Upper lobe of left lung (tissue), 6 donors: ENCODE results near the gene UGGT2. TPM values are rescaled to one million over a fixed set of nuclear protein-coding genes. Genes with fewer than 3 reads are reported as not detected.

Experiments used
- ATAC-seq, 2 donors: fragments of 200-7000 bp; cut with Tn5 transposase; one replicate each; pipeline ENCODE4 v1.9.1; 2022; ENCODE audit warnings: mild to moderate bottlenecking in 2 of 2, moderate library complexity in 2 of 2; ENCODE audit not compliant: low FRiP score in 2 of 2
- DNase-seq, 2 donors: peaks; one replicate each; pipeline ENCODE4 v3.0.0-alpha.2; 2019 to 2020
- H3K27ac ChIP-seq, 4 donors: fragments of 200-600 bp; sonication (generic); one replicate each; pipeline ENCODE4 v1.5.1; 2016 to 2019
- H3K27me3 ChIP-seq, 4 donors: fragments of 200-600 bp; sonication (generic); one replicate each; pipeline ENCODE4 v1.5.1; 2017 to 2019
- H3K36me3 ChIP-seq, 4 donors: fragments of 200-600 bp; sonication (generic); one replicate each; pipeline ENCODE4 v1.5.1; 2016 to 2019
- H3K4me1 ChIP-seq, 4 donors: fragments of 200-600 bp; sonication (generic); one replicate each; pipeline ENCODE4 v1.5.1; 2018 to 2019
- H3K4me3 ChIP-seq, 4 donors: fragments of 200-600 bp; sonication (generic); one replicate each; pipeline ENCODE4 v1.5.1; 2017 to 2019; ENCODE audit warnings: mild to moderate bottlenecking in 2 of 4, moderate library complexity in 1 of 4
- H3K9me3 ChIP-seq, 4 donors: fragments of 200-600 bp; sonication (generic); one replicate each; pipeline ENCODE4 v1.5.1; 2018 to 2019
- EP300 ChIP-seq, 4 donors: sonication (generic); formaldehyde crosslinking; IDR thresholded peaks; one replicate each; pipeline ENCODE4 v1.5.1; 2017; ENCODE audit warnings: antibody characterized with exemption in 4 of 4, control low read depth in 2 of 4
- POLR2A ChIP-seq, 4 donors: fragments of 450-650 bp; IDR thresholded peaks; one replicate each; pipeline ENCODE4 v1.5.1; 2016 to 2017; ENCODE audit warnings: antibody characterized with exemption in 4 of 4, mild to moderate bottlenecking in 2 of 4
- POLR2AphosphoS5 ChIP-seq, 2 donors: sonication (generic); formaldehyde crosslinking; IDR thresholded peaks; one replicate each; pipeline ENCODE4 v1.5.1; 2017; ENCODE audit warnings: antibody characterized with exemption in 2 of 2
- WGBS, 2 donors: methylation state at CpG; one replicate each; pipeline ENCODE4 v1.1.5; 2017 to 2018; 5-methylcytosine and 5-hydroxymethylcytosine counted together
- total RNA-seq, 6 donors: library from RNA; depleted of rRNA in 4 of 6; stranded (reverse); fragments of >200 nt in 4 of 6; gene quantifications; one replicate each; pipeline versions ENCODE4 v1.1.0 to v1.2.1, GENCODE V29; 2016 to 2021
- TF ChIP-seq, protein P1 (sequence below), 6 experiments: fragments of 450-650 bp in 4 of 6; fragments of 200-600 bp in 2 of 6; sonication (generic) in 2 of 6; IDR thresholded peaks; one replicate each; pipeline ENCODE4 v1.5.1; 2016 to 2019; ENCODE audit warnings: antibody characterized with exemption in 6 of 6
- donor health status: DM: no; HTN: no; CAD: no; lungs with moderate emphysema.
- donor health status: DM: no; HTN: yes; CAD: no; lungs with severe emphysema.

UGGT2 gene
- total RNA-seq, 6 donors from 2014 or later, result 13.0 to 44.8 (median 18.5) TPM

DNA sequence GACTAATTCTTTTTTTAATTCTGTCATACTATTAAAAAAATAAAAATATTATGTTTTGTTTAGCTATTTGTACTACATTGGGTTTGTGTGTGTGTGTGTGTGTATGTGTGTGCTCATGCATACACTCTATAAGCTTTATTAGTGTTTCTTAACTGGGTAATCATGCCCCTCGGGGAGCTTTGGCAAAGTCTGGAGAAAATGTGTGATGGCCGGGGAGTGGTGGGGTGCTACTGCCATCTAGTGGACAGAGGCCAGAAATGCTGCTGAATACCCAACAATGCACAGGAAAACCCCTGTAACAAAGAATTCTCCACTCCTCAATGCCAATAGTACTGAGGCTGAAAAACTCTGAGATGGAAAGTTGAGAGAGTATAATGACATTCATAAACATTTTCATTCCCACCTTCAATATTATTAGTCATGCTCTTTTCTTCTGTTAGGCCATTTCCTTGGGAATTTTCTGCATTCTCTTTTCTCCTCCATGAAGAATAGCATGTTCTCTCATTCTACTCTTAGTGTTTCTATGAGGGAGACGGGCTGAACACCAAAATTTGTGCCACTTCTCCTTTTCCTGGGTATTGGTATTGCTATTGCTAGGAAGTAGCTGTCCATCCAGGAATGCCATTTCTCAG is 219.0 kb downstream of the UGGT2 start:
- ATAC-seq (peak; percentile 76 to 94), DNase-seq (peak in 1 of 2 donors; percentile 65)
- TF ChIP-seq, protein P1, sequence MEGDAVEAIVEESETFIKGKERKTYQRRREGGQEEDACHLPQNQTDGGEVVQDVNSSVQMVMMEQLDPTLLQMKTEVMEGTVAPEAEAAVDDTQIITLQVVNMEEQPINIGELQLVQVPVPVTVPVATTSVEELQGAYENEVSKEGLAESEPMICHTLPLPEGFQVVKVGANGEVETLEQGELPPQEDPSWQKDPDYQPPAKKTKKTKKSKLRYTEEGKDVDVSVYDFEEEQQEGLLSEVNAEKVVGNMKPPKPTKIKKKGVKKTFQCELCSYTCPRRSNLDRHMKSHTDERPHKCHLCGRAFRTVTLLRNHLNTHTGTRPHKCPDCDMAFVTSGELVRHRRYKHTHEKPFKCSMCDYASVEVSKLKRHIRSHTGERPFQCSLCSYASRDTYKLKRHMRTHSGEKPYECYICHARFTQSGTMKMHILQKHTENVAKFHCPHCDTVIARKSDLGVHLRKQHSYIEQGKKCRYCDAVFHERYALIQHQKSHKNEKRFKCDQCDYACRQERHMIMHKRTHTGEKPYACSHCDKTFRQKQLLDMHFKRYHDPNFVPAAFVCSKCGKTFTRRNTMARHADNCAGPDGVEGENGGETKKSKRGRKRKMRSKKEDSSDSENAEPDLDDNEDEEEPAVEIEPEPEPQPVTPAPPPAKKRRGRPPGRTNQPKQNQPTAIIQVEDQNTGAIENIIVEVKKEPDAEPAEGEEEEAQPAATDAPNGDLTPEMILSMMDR (IDR thresholded peaks at IDR 0.05), result peak; percentile 66 to 88 (median 82)
- TF ChIP-seq POLR2A (IDR thresholded peaks at IDR 0.05), result no peak
- peaks cover 0 to 4% (median 0%) of the 10 kb centered on the region in 4 donors for H3K9me3 ChIP-seq
- no peaks in the 10 kb centered on the region for H3K27me3 ChIP-seq
- no peak overlapping the region for H3K27ac ChIP-seq
- WGBS, 2 donors, result 26 to 32% methylated on average over 3 of the region's 3 CpGs
- peaks cover 4 to 8% (median 6%) of the 10 kb centered on the region in 4 donors for H3K4me1 ChIP-seq
- no peak overlapping the region for H3K4me3 ChIP-seq
- no peaks in the 10 kb centered on the region for H3K36me3 ChIP-seq

DNA sequence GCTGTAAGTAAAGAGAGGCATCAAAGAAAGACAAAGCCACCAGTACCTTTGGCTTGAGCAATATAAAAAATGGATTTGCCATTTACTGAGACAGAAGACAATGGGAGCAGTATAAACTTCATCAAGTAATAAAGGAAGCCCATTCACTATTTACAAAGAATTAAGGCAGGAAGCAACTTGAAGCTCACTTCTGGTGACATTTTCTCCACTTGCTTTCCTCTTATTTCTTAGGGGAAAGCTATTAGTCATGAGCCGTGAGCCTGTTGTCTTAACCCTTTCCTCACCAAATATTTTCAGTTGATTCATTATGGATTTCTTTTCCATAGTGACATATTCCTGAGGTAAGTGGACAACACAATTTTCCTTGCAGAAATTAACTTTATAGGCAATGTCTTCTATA is 219.5 kb downstream of the UGGT2 start:
- Histone ChIP-seq H3K4me1 (peaks cover 4 to 8% (median 6%) of the 10 kb centered on the region in 4 donors), H3K4me3 (no peak overlapping the region), H3K9me3 (peaks cover 0 to 4% (median 0%) of the 10 kb centered on the region in 4 donors), H3K27ac (no peak overlapping the region), H3K36me3 (no peaks in the 10 kb centered on the region), H3K27me3 (no peaks in the 10 kb centered on the region)
- no peak for TF ChIP-seq POLR2A (IDR thresholded peaks at IDR 0.05)
- TF ChIP-seq, protein P1 (IDR thresholded peaks at IDR 0.05), result no peak
- no peak for TF ChIP-seq POLR2AphosphoS5 (IDR thresholded peaks at IDR 0.05)
- no peak for TF ChIP-seq EP300 (IDR thresholded peaks at IDR 0.05)
- WGBS, 2 donors, result 8 to 9% methylated on average over 1 of the region's 1 CpG
- no peak for DNase-seq
- ATAC-seq, result no peak

DNA sequence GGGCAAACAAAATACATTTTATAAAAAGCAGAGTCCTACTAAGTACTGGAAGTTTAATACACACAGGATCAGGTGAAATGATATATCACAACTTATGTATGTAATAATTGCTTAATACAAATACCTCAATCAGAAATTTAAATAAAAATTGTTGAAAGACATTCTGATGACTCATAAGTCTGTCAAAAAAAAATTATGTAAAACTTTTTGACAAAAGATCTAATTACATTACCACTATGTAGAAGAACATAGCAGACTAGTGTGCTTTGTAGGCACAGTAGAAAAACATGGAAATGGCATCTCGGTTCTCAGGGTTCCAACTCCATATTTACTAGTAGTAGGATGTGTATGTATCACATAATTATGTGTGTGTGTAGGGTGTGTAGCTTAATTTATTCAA is 220.1 kb downstream of the UGGT2 start:
- 87 to 90% methylated on average over 1 of the region's 1 CpG for WGBS, 2 donors
- Histone ChIP-seq H3K27ac (no peak overlapping the region), H3K9me3 (peaks cover 0 to 4% (median 0%) of the 10 kb centered on the region in 4 donors), H3K4me1 (peaks cover 4 to 8% (median 6%) of the 10 kb centered on the region in 4 donors), H3K27me3 (no peaks in the 10 kb centered on the region), H3K36me3 (no peaks in the 10 kb centered on the region), H3K4me3 (no peak overlapping the region)
- DNase-seq (no peak), ATAC-seq (no peak)
- TF ChIP-seq, protein P1 (IDR thresholded peaks at IDR 0.05), result no peak
- TF ChIP-seq POLR2A (IDR thresholded peaks at IDR 0.05) (no peak), POLR2AphosphoS5 (IDR thresholded peaks at IDR 0.05) (no peak), EP300 (IDR thresholded peaks at IDR 0.05) (no peak)

DNA sequence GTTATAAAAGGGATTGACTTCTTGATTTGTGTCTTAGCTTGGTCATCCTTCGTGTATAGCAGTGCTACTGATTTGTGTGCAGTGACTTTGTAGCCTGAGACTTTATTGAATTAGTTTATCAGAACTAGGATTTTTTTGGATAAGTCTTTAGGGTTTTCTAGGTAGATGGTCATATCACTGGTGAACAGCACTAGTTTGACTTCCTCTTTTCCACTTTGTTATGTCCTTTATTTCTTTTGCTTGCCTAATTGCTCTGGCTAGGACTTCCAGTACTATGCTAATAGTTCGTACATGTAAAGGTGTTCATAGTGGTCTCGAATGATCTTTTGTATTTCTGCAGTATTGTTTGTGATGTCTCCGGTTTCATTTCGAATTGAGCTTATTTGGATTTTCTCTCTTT is 230.9 kb downstream of the UGGT2 start:
- peaks cover 0 to 7% (median 0%) of the 10 kb centered on the region in 4 donors for H3K36me3 ChIP-seq
- no peak overlapping the region for H3K4me3 ChIP-seq
- no peaks in the 10 kb centered on the region for H3K9me3 ChIP-seq
- TF ChIP-seq, protein P1 (IDR thresholded peaks at IDR 0.05), result no peak
- TF ChIP-seq POLR2AphosphoS5 (IDR thresholded peaks at IDR 0.05) (no peak), EP300 (IDR thresholded peaks at IDR 0.05) (no peak), POLR2A (IDR thresholded peaks at IDR 0.05) (no peak)
- no peaks in the 10 kb centered on the region for H3K27me3 ChIP-seq
- no peak overlapping the region for H3K27ac ChIP-seq
- no peak for ATAC-seq
- no peak for DNase-seq
- WGBS, 2 donors, result 93 to 94% methylated on average over 5 of the region's 5 CpGs
- H3K4me1 ChIP-seq, result no peaks in the 10 kb centered on the region

DNA sequence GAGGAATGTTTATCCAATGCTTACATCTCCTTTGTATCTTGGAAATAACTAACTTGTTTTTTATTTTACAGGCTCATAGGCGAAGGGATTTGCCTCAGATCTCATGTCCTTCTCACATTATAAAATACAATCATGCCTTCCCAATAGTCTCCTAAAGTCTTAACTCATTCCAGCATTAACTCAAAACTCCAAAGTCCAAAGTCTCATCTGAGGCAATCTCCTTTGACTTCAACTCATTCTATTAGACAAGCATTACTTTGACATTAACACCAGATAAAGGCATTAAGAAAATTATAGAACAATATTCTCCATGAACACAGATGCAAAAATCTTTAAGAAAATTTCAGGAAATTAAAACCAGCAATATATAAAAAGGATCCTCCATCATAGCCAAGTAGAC is 238.7 kb downstream of the UGGT2 start:
- H3K4me3 ChIP-seq, result no peak overlapping the region
- H3K36me3 ChIP-seq, result peaks cover 0 to 9% (median 2%) of the 10 kb centered on the region in 4 donors
- H3K4me1 ChIP-seq, result no peaks in the 10 kb centered on the region
- DNase-seq (no peak), ATAC-seq (no peak)
- peaks cover 5 to 14% (median 11%) of the 10 kb centered on the region in 4 donors for H3K9me3 ChIP-seq
- no peak for TF ChIP-seq POLR2A (IDR thresholded peaks at IDR 0.05)
- TF ChIP-seq EP300 (IDR thresholded peaks at IDR 0.05), result no peak
- TF ChIP-seq, protein P1 (IDR thresholded peaks at IDR 0.05), result no peak
- no peak for TF ChIP-seq POLR2AphosphoS5 (IDR thresholded peaks at IDR 0.05)
- no peak overlapping the region for H3K27ac ChIP-seq
- 96 to 100% methylated on average over 1 of the region's 1 CpG for WGBS, 2 donors
- no peaks in the 10 kb centered on the region for H3K27me3 ChIP-seq
